HEK293T (cell line): ENCODE measurements around the gene CAVIN3.

Source experiments
- ARNT ChIP-seq: fragments of 450-650 bp; IDR thresholded peaks from 2 replicates; pipeline ENCODE4 v1.6.1; 2017; ENCODE audit warnings: mild to moderate bottlenecking
- LEF1 ChIP-seq: fragments of 450-650 bp; IDR thresholded peaks from 2 replicates; pipeline ENCODE4 v1.6.1; 2017; ENCODE audit warnings: mild to moderate bottlenecking, borderline replicate concordance
- SP1 ChIP-seq: fragments of 450-650 bp; IDR thresholded peaks from 2 replicates; pipeline ENCODE4 v1.6.1; 2017

DNA sequence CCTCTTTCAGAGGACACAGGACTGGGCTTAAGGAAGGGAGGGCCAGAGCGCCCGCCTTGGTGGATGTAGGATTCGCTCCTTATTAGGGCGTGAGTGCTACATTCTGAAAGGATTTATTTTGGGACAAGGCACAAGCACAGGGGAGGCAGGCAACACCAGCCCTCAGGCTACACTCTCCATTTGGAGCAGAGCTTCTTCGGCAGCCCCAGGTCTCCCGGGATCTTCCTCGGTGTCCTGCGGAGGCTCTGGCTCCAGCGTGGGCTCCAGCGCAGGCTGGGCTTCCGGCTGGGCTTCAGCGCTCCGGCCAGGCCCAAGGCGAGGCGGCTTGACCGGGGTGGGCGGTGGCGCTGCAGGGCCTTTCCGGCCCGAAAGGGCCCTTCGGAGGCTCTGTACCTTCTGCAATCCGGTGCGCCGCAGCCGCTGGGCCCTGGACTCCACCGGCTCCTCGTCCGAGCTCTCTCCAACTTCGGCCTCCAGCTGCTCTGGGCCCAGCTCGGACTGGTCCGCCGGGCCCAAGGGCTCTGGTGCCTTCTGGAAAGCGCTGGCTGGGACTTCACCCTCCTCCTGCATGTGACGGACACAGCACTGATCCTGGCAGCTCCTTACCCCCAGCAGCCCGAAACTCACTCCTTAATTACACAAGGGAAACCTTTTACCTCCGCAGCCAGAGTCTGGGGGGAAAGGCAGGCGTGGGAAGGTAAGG lies 1.1 kb downstream of the CAVIN3 start:
- TF ChIP-seq SP1, result no peak
- no peak for TF ChIP-seq ARNT
- no peak for TF ChIP-seq LEF1
